Ascending aorta (tissue), 2 donors: ENCODE results near the gene AKR1B1. TPM values are rescaled to one million over a fixed set of nuclear protein-coding genes. Genes with fewer than 3 reads are reported as not detected.

ENCODE experiments used
- DNase-seq, 2 donors: peaks; one replicate each; pipeline ENCODE4 v3.0.0-alpha.2; 2019; ENCODE audit warnings: low spot score in 2 of 2
- H3K27ac ChIP-seq, 2 donors: fragments of 200-600 bp; sonication (generic); one replicate each; pipeline ENCODE4 v1.5.1; 2016 to 2017; ENCODE audit warnings: mild to moderate bottlenecking in 1 of 2
- H3K27me3 ChIP-seq: fragments of 200-600 bp; sonication (generic); one replicate; pipeline ENCODE4 v1.5.1; 2017
- H3K36me3 ChIP-seq, 2 donors: fragments of 200-600 bp; sonication (generic); one replicate each; pipeline ENCODE4 v1.5.1; 2016
- H3K4me1 ChIP-seq, 2 donors: fragments of 200-600 bp; sonication (generic); one replicate each; pipeline ENCODE4 v1.5.1; 2016 to 2017; ENCODE audit warnings: mild to moderate bottlenecking in 1 of 2
- H3K4me3 ChIP-seq, 2 donors: fragments of 200-600 bp; sonication (generic); one replicate each; pipeline ENCODE4 v1.5.1; 2016 to 2017; ENCODE audit warnings: mild to moderate bottlenecking in 1 of 2
- H3K9me3 ChIP-seq, 2 donors: fragments of 200-600 bp; sonication (generic); one replicate each; pipeline ENCODE4 v1.5.1; 2016
- CTCF ChIP-seq, 3 experiments: fragments of 200-600 bp in 2 of 3; fragments of 450-650 bp in 1 of 3; sonication (generic) in 2 of 3; IDR thresholded peaks; one replicate each; pipeline ENCODE4 v1.5.1; 2016 to 2019; ENCODE audit warnings: antibody characterized with exemption in 3 of 3, mild to moderate bottlenecking in 1 of 3, moderate library complexity in 1 of 3
- intact Hi-C: fragments of 100-400 bp; cut with DNase I; formaldehyde crosslinking; loops from one replicate; pipeline ENCODE4 v1.15.1; 2023
- total RNA-seq: library from RNA; depleted of rRNA; stranded (reverse); fragments of >200 nt; gene quantifications from one replicate; pipeline ENCODE4 v1.1.0, GENCODE V29; 2016

The AKR1B1 gene
- total RNA-seq, 1 donor from 2014 or later, result 78.7 TPM

- no peak for TF ChIP-seq CTCF (IDR thresholded peaks at IDR 0.05)
- Histone ChIP-seq H3K4me1 (peaks cover 2 to 11% of the 10 kb centered on the region in 2 donors), H3K4me3 (no peak overlapping the region), H3K27me3 (no peaks in the 10 kb centered on the region), H3K27ac (no peak overlapping the region), H3K9me3 (peaks cover 5 to 14% of the 10 kb centered on the region in 2 donors), H3K36me3 (no peaks in the 10 kb centered on the region)
- no peak for DNase-seq
- intact Hi-C loops, result no loop called here
Measured at GRCh38 chr7:134461916-134462315, 3.0 kb upstream of the AKR1B1 start.

- H3K4me3 ChIP-seq, result no peak overlapping the region
Measured at GRCh38 chr7:134459981-134460380, 1.1 kb upstream of the AKR1B1 start.

GRCh38 chr7:134458341-134458805, 527 bp downstream of the AKR1B1 start:
- intact Hi-C loops, result loop anchor here (10.0 kb wide), 2 partner anchors 1046 to 1204 kb away; partner anchors contain the start of gene EXOC4
- Histone ChIP-seq H3K27me3 (no peaks in the 10 kb centered on the region), H3K4me1 (peaks cover 2 to 11% of the 10 kb centered on the region in 2 donors), H3K27ac (peak overlapping the region; percentile 83 to 91), H3K36me3 (no peaks in the 10 kb centered on the region), H3K4me3 (peak overlapping the region; percentile 77 to 79), H3K9me3 (no peaks in the 10 kb centered on the region)
- peak in 1 of 2 donors; percentile 73 for DNase-seq
- peak; percentile 3 to 42 (median 35) for TF ChIP-seq CTCF (IDR thresholded peaks at IDR 0.05)

More at GRCh38 chr7:134459981-134460380, 1.1 kb upstream of the AKR1B1 start:
- no peak for DNase-seq
- H3K9me3 ChIP-seq, result peaks cover 2 to 8% of the 10 kb centered on the region in 2 donors
- H3K36me3 ChIP-seq, result no peaks in the 10 kb centered on the region
- peaks cover 2 to 11% of the 10 kb centered on the region in 2 donors for H3K4me1 ChIP-seq
- intact Hi-C loops, result loop anchor here (10.0 kb wide), 2 partner anchors 1045 to 1205 kb away; partner anchors contain the start of gene EXOC4
- no peaks in the 10 kb centered on the region for H3K27me3 ChIP-seq
- H3K27ac ChIP-seq, result no peak overlapping the region
- no peak for TF ChIP-seq CTCF (IDR thresholded peaks at IDR 0.05)

GRCh38 chr7:134457210-134457609, 1.7 kb downstream of the AKR1B1 start:
- Histone ChIP-seq H3K4me1 (peaks cover 2 to 11% of the 10 kb centered on the region in 2 donors), H3K27me3 (no peaks in the 10 kb centered on the region), H3K27ac (no peak overlapping the region), H3K4me3 (peak overlapping the region; percentile 17 to 77), H3K36me3 (no peaks in the 10 kb centered on the region), H3K9me3 (no peaks in the 10 kb centered on the region)
- TF ChIP-seq CTCF (IDR thresholded peaks at IDR 0.05), result no peak
- DNase-seq, result no peak
- intact Hi-C loops, result loop anchor here (10.0 kb wide), 2 partner anchors 1048 to 1202 kb away; partner anchors contain the start of gene EXOC4

GRCh38 chr7:134454277-134454676, 4.6 kb downstream of the AKR1B1 start:
- H3K4me1 ChIP-seq, result peaks cover 2 to 7% of the 10 kb centered on the region in 2 donors
- no peak overlapping the region for H3K27ac ChIP-seq

More at GRCh38 chr7:134454277-134454676, 4.6 kb downstream of the AKR1B1 start:
- no peaks in the 10 kb centered on the region for H3K27me3 ChIP-seq
- no peak for DNase-seq
- H3K4me3 ChIP-seq, result peak overlapping the region in 1 of 2 donors; percentile 14
- intact Hi-C loops, result loop anchor here (10.0 kb wide), 2 partner anchors 1051 to 1199 kb away; partner anchors contain the start of gene EXOC4
- H3K9me3 ChIP-seq, result no peaks in the 10 kb centered on the region
- H3K36me3 ChIP-seq, result peaks cover 22% of the 10 kb centered on the region in 2 donors
- TF ChIP-seq CTCF (IDR thresholded peaks at IDR 0.05), result no peak
